ENCODE data around the gene CAMK2B.
"Not testable (repeated sequence)": the region's sequence is repeated elsewhere in the genome, so short reads cannot be mapped to it uniquely, and the experiment has no call there.

Gene CAMK2B

DNA sequence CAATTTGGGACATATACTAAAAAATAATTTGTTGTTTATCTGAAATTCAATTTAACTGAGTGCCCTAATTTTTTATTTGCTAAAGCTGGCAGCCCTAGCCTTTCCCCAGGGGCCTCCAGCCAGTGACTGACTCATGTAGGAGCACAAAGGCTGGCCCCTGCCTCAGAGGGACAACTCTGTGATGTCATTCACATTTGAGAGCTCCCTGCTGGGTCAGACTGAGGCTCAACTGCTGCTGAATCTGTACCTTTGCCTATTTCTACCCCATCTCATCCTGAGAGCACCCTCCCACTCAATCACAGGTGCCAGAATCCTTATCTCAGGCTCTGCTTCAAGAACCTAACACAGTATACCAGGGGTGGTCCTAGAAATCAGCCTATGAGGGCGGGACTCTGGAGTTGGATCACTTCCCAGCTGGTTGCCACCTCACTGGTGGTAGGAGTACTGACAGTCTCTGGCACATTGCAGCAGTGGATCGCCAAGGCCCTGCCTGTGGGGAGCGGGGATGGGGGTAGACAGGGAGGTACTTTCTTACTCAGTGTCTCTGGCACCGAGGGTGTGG, 147.7 kb downstream of the CAMK2B start:
- no peak overlapping the region for H3K4me3 ChIP-seq (replicated peaks in 1 of 2; ENCODE audit: low read depth in 2 of 2, low read length in 2 of 2)
- TF ChIP-seq, protein P1, sequence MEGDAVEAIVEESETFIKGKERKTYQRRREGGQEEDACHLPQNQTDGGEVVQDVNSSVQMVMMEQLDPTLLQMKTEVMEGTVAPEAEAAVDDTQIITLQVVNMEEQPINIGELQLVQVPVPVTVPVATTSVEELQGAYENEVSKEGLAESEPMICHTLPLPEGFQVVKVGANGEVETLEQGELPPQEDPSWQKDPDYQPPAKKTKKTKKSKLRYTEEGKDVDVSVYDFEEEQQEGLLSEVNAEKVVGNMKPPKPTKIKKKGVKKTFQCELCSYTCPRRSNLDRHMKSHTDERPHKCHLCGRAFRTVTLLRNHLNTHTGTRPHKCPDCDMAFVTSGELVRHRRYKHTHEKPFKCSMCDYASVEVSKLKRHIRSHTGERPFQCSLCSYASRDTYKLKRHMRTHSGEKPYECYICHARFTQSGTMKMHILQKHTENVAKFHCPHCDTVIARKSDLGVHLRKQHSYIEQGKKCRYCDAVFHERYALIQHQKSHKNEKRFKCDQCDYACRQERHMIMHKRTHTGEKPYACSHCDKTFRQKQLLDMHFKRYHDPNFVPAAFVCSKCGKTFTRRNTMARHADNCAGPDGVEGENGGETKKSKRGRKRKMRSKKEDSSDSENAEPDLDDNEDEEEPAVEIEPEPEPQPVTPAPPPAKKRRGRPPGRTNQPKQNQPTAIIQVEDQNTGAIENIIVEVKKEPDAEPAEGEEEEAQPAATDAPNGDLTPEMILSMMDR (IDR thresholded peaks at IDR 0.05; ENCODE audit: low read depth, low read length) = no peak
- peak; percentile 40 to 60 for DNase-seq (ENCODE audit: low read depth in 2 of 2)

DNA sequence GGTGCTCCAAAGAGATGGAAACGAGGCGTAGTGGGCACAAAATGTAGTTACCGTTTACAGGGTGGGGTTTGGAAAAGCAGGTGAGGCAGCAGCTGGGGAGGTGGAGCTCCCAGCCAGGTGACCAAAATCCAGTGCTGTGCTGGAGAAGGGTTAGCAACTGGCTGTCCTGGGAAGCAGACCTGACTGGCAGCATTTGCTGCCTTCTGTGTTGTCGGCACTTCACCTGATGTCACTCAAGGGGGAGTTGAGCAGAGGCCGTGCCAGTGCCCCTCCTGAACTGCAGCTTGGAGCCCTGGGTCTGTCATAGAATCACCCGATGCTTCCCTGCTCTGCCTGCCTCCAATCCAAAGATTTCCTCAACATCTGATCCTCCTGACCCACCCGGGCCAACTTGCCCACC, 148.9 kb downstream of the CAMK2B start:
- H3K4me3 ChIP-seq (replicated peaks in 1 of 2; ENCODE audit: low read depth in 2 of 2, low read length in 2 of 2) = no peak overlapping the region
- TF ChIP-seq, protein P1 (IDR thresholded peaks at IDR 0.05; ENCODE audit: low read depth, low read length) = no peak
- no peak for DNase-seq (ENCODE audit: low read depth in 2 of 2)

DNA sequence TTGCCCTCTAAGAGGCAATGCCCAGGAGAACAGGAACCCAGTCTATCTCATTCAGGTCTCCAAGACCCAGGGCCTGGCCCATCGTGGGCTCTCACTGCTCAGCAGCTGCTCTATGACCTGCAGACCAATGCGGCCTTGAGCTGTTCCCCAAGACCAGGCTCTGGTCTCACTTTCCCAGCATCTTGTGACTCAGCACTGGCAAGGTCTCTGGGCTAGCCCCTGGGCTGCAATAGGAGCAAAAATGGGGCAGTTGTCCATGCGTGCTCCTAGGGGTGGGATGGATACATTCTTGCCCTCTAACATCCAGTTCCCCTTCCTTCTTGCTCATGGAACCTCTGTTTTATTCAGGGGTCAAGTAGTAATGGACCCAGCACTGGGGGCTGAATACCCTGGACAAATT, 149.7 kb downstream of the CAMK2B start:
- no peak overlapping the region for H3K4me3 ChIP-seq (replicated peaks in 1 of 2; ENCODE audit: low read depth in 2 of 2, low read length in 2 of 2)
- DNase-seq (ENCODE audit: low read depth in 2 of 2) = no peak
- TF ChIP-seq, protein P1 (IDR thresholded peaks at IDR 0.05; ENCODE audit: low read depth, low read length) = no peak

DNA sequence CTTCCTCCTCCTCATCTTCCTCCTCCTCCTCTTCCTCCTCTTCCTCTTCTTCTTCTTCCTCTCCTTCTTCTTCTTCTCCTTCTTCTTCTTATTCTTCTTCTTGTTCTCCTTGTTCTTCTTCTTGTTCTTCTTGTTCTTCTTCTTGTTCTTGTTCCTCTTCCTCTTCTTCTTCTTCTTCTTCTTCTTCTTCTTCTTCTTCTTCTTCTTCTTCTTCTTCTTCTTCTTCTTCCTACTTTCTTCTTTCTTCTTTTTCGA, 150.8 kb downstream of the CAMK2B start:
- DNase-seq (ENCODE audit: low read depth in 2 of 2); H3K4me3 ChIP-seq (replicated peaks in 1 of 2; ENCODE audit: low read depth in 2 of 2, low read length in 2 of 2): not testable (repeated sequence)

DNA sequence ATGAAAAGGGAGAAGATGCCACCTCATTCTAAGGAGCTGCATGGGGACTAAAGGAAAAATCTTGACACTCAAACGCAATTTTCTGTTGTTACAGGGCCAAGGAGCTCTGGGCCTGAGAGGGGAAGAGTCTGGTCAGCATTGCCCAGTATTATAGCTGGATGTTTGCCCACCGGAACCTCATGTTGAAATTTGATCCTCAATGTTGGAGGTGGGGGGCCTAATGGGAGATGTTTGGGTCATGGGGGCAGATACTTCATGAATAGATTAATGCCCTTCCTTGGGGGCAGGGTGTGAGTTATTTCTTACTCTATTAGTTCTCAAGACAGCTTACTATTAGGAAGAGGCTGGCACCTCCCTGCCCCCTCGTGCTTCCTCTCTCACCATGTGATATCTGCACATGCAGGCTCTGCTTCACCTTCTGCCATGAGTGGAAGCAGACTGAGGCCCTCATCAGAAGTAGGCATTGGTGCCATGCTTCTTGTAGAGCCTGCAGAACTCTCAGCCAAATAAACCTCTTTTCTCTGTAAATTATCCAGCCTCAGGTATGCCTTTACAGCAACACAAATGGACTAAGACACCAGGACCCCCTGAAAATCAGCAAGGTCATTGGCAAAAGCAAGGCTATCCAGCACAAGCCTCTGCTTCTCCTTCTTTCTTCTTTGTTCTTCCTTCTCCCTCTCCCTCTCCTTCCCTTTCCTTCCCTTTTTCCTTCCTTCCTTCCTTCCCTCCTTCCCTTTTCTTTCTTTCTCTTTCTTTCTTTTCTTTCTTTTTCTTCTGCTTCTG, 151.3 kb downstream of the CAMK2B start:
- DNase-seq (ENCODE audit: low read depth in 2 of 2) = no peak

DNA sequence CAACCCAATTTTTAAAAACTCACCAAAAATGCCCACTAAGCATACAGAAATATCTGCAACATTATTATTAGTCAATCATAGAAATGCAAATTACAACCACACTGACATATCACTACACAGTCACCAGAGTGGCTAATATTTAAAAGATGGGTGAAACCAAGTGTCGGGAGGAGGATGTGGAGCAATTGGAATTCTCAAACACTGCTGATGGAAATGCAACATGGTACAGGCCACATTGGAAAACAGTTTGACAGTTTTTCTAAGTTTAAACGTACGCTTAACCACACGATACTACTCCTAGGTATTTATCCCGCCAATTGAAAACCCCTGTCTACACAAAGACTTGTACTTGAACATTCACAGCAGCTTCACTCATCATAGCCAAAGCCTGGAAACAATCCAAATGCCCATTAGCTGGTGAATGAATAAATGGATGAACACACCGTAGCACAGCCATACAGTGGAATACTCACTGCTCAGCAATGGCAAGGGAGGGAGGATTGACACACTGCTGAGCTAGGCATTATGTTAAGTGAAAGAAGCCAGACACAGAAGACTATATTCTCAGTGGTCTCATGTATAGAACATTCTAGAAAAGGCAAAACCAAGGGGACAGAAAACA, 152.5 kb downstream of the CAMK2B start:
- no peak for DNase-seq (ENCODE audit: low read depth in 2 of 2)
- no peak overlapping the region for H3K4me3 ChIP-seq (replicated peaks in 1 of 2; ENCODE audit: low read depth in 2 of 2, low read length in 2 of 2)
- TF ChIP-seq, protein P1 (IDR thresholded peaks at IDR 0.05; ENCODE audit: low read depth, low read length) = no peak

More for the DNA sequence above, 151.3 kb downstream of the CAMK2B start:
- TF ChIP-seq, protein P1 (IDR thresholded peaks at IDR 0.05; ENCODE audit: low read depth, low read length) = no peak
- no peak overlapping the region for H3K4me3 ChIP-seq (replicated peaks in 1 of 2; ENCODE audit: low read depth in 2 of 2, low read length in 2 of 2)

DNA sequence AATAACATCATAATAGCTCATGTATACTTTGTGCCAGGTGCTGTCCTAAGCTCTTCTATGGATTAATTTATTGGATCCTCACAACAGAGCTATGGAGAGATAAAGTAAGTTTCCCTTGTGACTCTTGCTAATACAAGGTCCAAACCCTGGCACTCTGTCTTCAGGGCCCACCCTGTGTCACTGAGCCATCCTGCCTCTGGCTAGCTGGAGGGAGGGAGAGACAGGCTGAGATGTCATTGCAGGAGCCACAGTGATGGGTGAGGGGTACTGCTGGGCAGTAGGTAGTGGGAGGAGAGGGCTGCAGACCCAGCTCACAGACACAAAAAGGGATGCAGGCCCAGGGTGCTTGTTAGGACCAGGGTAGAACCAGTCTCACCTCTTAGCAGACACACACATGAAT, 153.0 kb downstream of the CAMK2B start:
- TF ChIP-seq, protein P1 (IDR thresholded peaks at IDR 0.05; ENCODE audit: low read depth, low read length) = no peak
- DNase-seq (ENCODE audit: low read depth in 2 of 2) = no peak
- no peak overlapping the region for H3K4me3 ChIP-seq (replicated peaks in 1 of 2; ENCODE audit: low read depth in 2 of 2, low read length in 2 of 2)

- not testable (repeated sequence) for H3K4me3 ChIP-seq (replicated peaks in 1 of 2; ENCODE audit: low read depth in 2 of 2, low read length in 2 of 2); DNase-seq (ENCODE audit: low read depth in 2 of 2)
Observed at GRCh38 chr7:44171901-44172300, 153.5 kb downstream of the CAMK2B start.
